Glutamatergic neuron (in vitro differentiated cells): ENCODE measurements around the gene GPR31. TPM values are rescaled to one million over a fixed set of nuclear protein-coding genes. Genes with fewer than 3 reads are reported as not detected.

Source experiments
- DNase-seq: peaks from one replicate; pipeline ENCODE4 v3.0.0; 2022
- H3K27ac Mint-ChIP-seq: one replicate; pipeline ENCODE4 v1.8.0; 2020; ENCODE audit warnings: mild to moderate bottlenecking, mixed read lengths, inconsistent platforms; ENCODE audit not compliant: unreplicated experiment
- H3K27me3 Mint-ChIP-seq: one replicate; pipeline ENCODE4 v1.8.0; 2020; ENCODE audit warnings: mild to moderate bottlenecking, moderate library complexity, mixed read lengths, inconsistent platforms; ENCODE audit not compliant: unreplicated experiment
- H3K36me3 Mint-ChIP-seq: one replicate; pipeline ENCODE4 v1.8.0; 2020; ENCODE audit warnings: mild to moderate bottlenecking, mixed read lengths, inconsistent platforms; ENCODE audit not compliant: unreplicated experiment
- H3K4me1 Mint-ChIP-seq: one replicate; pipeline ENCODE4 v1.8.0; 2020; ENCODE audit warnings: mild to moderate bottlenecking, low read depth, mixed read lengths, inconsistent platforms; ENCODE audit not compliant: unreplicated experiment
- H3K4me3 Mint-ChIP-seq: one replicate; pipeline ENCODE4 v1.8.0; 2020; ENCODE audit warnings: mild to moderate bottlenecking, mixed read lengths, inconsistent platforms; ENCODE audit not compliant: unreplicated experiment
- H3K9me3 Mint-ChIP-seq: one replicate; pipeline ENCODE4 v1.8.0; 2020; ENCODE audit warnings: mild to moderate bottlenecking, moderate library complexity, mixed read lengths, inconsistent platforms; ENCODE audit not compliant: unreplicated experiment
- CTCF ChIP-seq: fragments of 200-600 bp; sonication (generic); IDR thresholded peaks from one replicate; pipeline ENCODE4 v1.5.0; 2021; ENCODE audit not compliant: partially characterized antibody, unreplicated experiment
- total RNA-seq: library from RNA; stranded (reverse); fragmentation: NEBNext Ultra II Directional; extraction: Animal tissue kit (Norgen Biotek cat#: 25700); gene quantifications from one replicate; pipeline ENCODE4 v1.2.1, GENCODE V29; 2021; ENCODE audit not compliant: unreplicated experiment

Gene GPR31
- total RNA-seq, 1 donor from 2014 or later: not detected

GRCh38 chr6:167127785-167128531 lies 29.8 kb downstream of the GPR31 start:
- H3K27ac Mint-ChIP-seq: no peak overlapping the region
- H3K27me3 Mint-ChIP-seq: peaks cover 2% of the 10 kb centered on the region
- TF ChIP-seq CTCF: no peak
- no peak overlapping the region for H3K4me3 Mint-ChIP-seq
- peaks cover 7% of the 10 kb centered on the region for H3K9me3 Mint-ChIP-seq
- no peaks in the 10 kb centered on the region for H3K36me3 Mint-ChIP-seq
- no peak for DNase-seq
- peaks cover 3% of the 10 kb centered on the region for H3K4me1 Mint-ChIP-seq

GRCh38 chr6:167125855-167126349 lies 31.9 kb downstream of the GPR31 start:
- peaks cover 3% of the 10 kb centered on the region for H3K4me1 Mint-ChIP-seq
- no peaks in the 10 kb centered on the region for H3K9me3 Mint-ChIP-seq
- no peak for TF ChIP-seq CTCF
- H3K36me3 Mint-ChIP-seq: no peaks in the 10 kb centered on the region
- H3K27ac Mint-ChIP-seq: no peak overlapping the region
- no peak for DNase-seq
- no peaks in the 10 kb centered on the region for H3K27me3 Mint-ChIP-seq
- H3K4me3 Mint-ChIP-seq: no peak overlapping the region

GRCh38 chr6:167125410-167125809 lies 32.4 kb downstream of the GPR31 start:
- Mint-ChIP-seq H3K36me3 (no peaks in the 10 kb centered on the region), H3K27me3 (no peaks in the 10 kb centered on the region), H3K27ac (no peak overlapping the region), H3K4me3 (no peak overlapping the region), H3K4me1 (peaks cover 3% of the 10 kb centered on the region), H3K9me3 (no peaks in the 10 kb centered on the region)
- DNase-seq: no peak
- no peak for TF ChIP-seq CTCF

GRCh38 chr6:167124753-167125152 lies 33.0 kb downstream of the GPR31 start:
- H3K27me3 Mint-ChIP-seq: no peaks in the 10 kb centered on the region
- H3K36me3 Mint-ChIP-seq: no peaks in the 10 kb centered on the region
- H3K4me1 Mint-ChIP-seq: peaks cover 3% of the 10 kb centered on the region
- no peak for TF ChIP-seq CTCF
- DNase-seq: no peak
- no peak overlapping the region for H3K4me3 Mint-ChIP-seq
- H3K9me3 Mint-ChIP-seq: no peaks in the 10 kb centered on the region
- no peak overlapping the region for H3K27ac Mint-ChIP-seq
